ENCODE data around the gene SLC24A1. TPM values are rescaled to one million over a fixed set of nuclear protein-coding genes. Genes with fewer than 3 reads are reported as not detected.

SLC24A1 gene
- total RNA-seq, 1 experiment from 2014 or later: 13.0 TPM

- Histone ChIP-seq H3K4me3 (ENCODE audit: low read depth in 2 of 2, low read length in 2 of 2) (no peak overlapping the region), H3K4me1 (ENCODE audit: control insufficient read depth, insufficient read depth, low read length) (no peaks in the 10 kb centered on the region), H3K27ac (ENCODE audit: low read length) (no peak overlapping the region), H3K27me3 (ENCODE audit: control insufficient read depth, insufficient read depth, low read length) (no peaks in the 10 kb centered on the region), H3K36me3 (ENCODE audit: control insufficient read depth, insufficient read depth, low read length) (no peaks in the 10 kb centered on the region), H3K9me3 (ENCODE audit: control insufficient read depth, insufficient read depth, low read depth, low read length) (no peaks in the 10 kb centered on the region)
- BruUV-seq (replicated peaks): no TSS peak
- no peak for DNase-seq (ENCODE audit: low read depth, low spot score)
- TF ChIP-seq, protein P1, sequence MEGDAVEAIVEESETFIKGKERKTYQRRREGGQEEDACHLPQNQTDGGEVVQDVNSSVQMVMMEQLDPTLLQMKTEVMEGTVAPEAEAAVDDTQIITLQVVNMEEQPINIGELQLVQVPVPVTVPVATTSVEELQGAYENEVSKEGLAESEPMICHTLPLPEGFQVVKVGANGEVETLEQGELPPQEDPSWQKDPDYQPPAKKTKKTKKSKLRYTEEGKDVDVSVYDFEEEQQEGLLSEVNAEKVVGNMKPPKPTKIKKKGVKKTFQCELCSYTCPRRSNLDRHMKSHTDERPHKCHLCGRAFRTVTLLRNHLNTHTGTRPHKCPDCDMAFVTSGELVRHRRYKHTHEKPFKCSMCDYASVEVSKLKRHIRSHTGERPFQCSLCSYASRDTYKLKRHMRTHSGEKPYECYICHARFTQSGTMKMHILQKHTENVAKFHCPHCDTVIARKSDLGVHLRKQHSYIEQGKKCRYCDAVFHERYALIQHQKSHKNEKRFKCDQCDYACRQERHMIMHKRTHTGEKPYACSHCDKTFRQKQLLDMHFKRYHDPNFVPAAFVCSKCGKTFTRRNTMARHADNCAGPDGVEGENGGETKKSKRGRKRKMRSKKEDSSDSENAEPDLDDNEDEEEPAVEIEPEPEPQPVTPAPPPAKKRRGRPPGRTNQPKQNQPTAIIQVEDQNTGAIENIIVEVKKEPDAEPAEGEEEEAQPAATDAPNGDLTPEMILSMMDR (IDR thresholded peaks at IDR 0.05): no peak
- TF ChIP-seq POLR2AphosphoS5 (IDR thresholded peaks at IDR 0.05; ENCODE audit: low read depth, low read length) (no peak), TCF7L2 (IDR thresholded peaks at IDR 0.05; ENCODE audit: low read depth, low read length) (no peak), SIN3A (IDR thresholded peaks at IDR 0.05; ENCODE audit: borderline replicate concordance, insufficient read depth, low read depth, low read length) (no peak)
- TF ChIP-seq, protein P2, sequence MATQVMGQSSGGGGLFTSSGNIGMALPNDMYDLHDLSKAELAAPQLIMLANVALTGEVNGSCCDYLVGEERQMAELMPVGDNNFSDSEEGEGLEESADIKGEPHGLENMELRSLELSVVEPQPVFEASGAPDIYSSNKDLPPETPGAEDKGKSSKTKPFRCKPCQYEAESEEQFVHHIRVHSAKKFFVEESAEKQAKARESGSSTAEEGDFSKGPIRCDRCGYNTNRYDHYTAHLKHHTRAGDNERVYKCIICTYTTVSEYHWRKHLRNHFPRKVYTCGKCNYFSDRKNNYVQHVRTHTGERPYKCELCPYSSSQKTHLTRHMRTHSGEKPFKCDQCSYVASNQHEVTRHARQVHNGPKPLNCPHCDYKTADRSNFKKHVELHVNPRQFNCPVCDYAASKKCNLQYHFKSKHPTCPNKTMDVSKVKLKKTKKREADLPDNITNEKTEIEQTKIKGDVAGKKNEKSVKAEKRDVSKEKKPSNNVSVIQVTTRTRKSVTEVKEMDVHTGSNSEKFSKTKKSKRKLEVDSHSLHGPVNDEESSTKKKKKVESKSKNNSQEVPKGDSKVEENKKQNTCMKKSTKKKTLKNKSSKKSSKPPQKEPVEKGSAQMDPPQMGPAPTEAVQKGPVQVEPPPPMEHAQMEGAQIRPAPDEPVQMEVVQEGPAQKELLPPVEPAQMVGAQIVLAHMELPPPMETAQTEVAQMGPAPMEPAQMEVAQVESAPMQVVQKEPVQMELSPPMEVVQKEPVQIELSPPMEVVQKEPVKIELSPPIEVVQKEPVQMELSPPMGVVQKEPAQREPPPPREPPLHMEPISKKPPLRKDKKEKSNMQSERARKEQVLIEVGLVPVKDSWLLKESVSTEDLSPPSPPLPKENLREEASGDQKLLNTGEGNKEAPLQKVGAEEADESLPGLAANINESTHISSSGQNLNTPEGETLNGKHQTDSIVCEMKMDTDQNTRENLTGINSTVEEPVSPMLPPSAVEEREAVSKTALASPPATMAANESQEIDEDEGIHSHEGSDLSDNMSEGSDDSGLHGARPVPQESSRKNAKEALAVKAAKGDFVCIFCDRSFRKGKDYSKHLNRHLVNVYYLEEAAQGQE (IDR thresholded peaks at IDR 0.05; ENCODE audit: insufficient read depth in 1 of 2, low read depth in 2 of 2, low read length in 1 of 2): no peak
- ChIA-PET POLR2A (no interaction called here), CTCF (no interaction called here)
- in situ Hi-C loops (cut with HindIII; ENCODE audit: low pct_unique_long_range_greater_than_20kb, low sequenced_read_pairs): no loop called here
- ATAC-seq: no peak
- intact Hi-C loops (cut with micrococcal nuclease; ENCODE audit: unreplicated experiment): no loop called here
These were observed 905 bp upstream of the SLC24A1 start for GRCh38 chr15:65620833-65621232.

GRCh38 chr15:65623103-65623502, 1.4 kb downstream of the SLC24A1 start:
- ChIA-PET CTCF (no interaction called here), POLR2A (no interaction called here)
- Histone ChIP-seq H3K4me3 (ENCODE audit: low read depth in 2 of 2, low read length in 2 of 2) (no peak overlapping the region), H3K9me3 (ENCODE audit: control insufficient read depth, insufficient read depth, low read depth, low read length) (no peaks in the 10 kb centered on the region), H3K36me3 (ENCODE audit: control insufficient read depth, insufficient read depth, low read length) (no peaks in the 10 kb centered on the region), H3K4me1 (ENCODE audit: control insufficient read depth, insufficient read depth, low read length) (no peaks in the 10 kb centered on the region), H3K27ac (ENCODE audit: low read length) (no peak overlapping the region), H3K27me3 (ENCODE audit: control insufficient read depth, insufficient read depth, low read length) (no peaks in the 10 kb centered on the region)
- in situ Hi-C loops (cut with HindIII; ENCODE audit: low pct_unique_long_range_greater_than_20kb, low sequenced_read_pairs): no loop called here
- TF ChIP-seq POLR2AphosphoS5 (IDR thresholded peaks at IDR 0.05; ENCODE audit: low read depth, low read length) (no peak), SIN3A (IDR thresholded peaks at IDR 0.05; ENCODE audit: borderline replicate concordance, insufficient read depth, low read depth, low read length) (no peak), TCF7L2 (IDR thresholded peaks at IDR 0.05; ENCODE audit: low read depth, low read length) (no peak)
- TF ChIP-seq, protein P1 (IDR thresholded peaks at IDR 0.05): no peak
- TF ChIP-seq, protein P2 (IDR thresholded peaks at IDR 0.05; ENCODE audit: insufficient read depth in 1 of 2, low read depth in 2 of 2, low read length in 1 of 2): no peak
- ATAC-seq: no peak
- intact Hi-C loops (cut with micrococcal nuclease; ENCODE audit: unreplicated experiment): no loop called here
- BruUV-seq (replicated peaks): no TSS peak
- no peak for DNase-seq (ENCODE audit: low read depth, low spot score)

All from Panc1 (cell line).